SIG-M5 treated with dmso at 0.1 percent for 504 hours (cell line): ENCODE data around the gene PAOX.
A peak's percentile ranks its signal among the peaks of the same experiment; 100 is the strongest.
"Not testable (repeated sequence)": the region's sequence is repeated elsewhere in the genome, so short reads cannot be mapped to it uniquely, and the experiment has no call there.

Source experiments
- DNase-seq: peaks from one replicate; lab custom pipeline; 2025; ENCODE audit not compliant: unreplicated experiment; lab: John Stamatoyannopoulos, UW

PAOX gene

GRCh38 chr10:133362846-133363245 lies 16.2 kb upstream of the PAOX start:
- DNase-seq: no peak

GRCh38 chr10:133364645-133365431 lies 14.2 kb upstream of the PAOX start:
- DNase-seq: no peak

- no peak for DNase-seq
These were observed 13.5 kb upstream of the PAOX start for GRCh38 chr10:133365461-133366129.

- no peak for DNase-seq
These were observed 13.0 kb upstream of the PAOX start for GRCh38 chr10:133366130-133366478.

- no peak for DNase-seq
These were observed 12.3 kb upstream of the PAOX start for GRCh38 chr10:133366751-133367150.

GRCh38 chr10:133367461-133367860 lies 11.6 kb upstream of the PAOX start:
- not testable (repeated sequence) for DNase-seq

- DNase-seq: no peak
These were observed 10.9 kb upstream of the PAOX start for GRCh38 chr10:133368153-133368552.

- no peak for DNase-seq
These were observed 8.9 kb upstream of the PAOX start for GRCh38 chr10:133370030-133370786.

GRCh38 chr10:133372507-133372906 lies 6.6 kb upstream of the PAOX start:
- DNase-seq: no peak

- peak; percentile 73 for DNase-seq
These were observed 5.6 kb upstream of the PAOX start, which contains the start of gene ECHS1 for GRCh38 chr10:133373174-133374090. TSS of gene ECHS1 (minus strand) at chr10:133373354. CDS start at chr10:133373333, 21 bp downstream.

- DNase-seq: no peak
These were observed 3.5 kb upstream of the PAOX start for GRCh38 chr10:133375357-133376115.

- DNase-seq: not testable (repeated sequence)
These were observed 2.9 kb upstream of the PAOX start for GRCh38 chr10:133376183-133376582.

GRCh38 chr10:133377025-133377817 lies 1.8 kb upstream of the PAOX start:
- no peak for DNase-seq

GRCh38 chr10:133377818-133378250 lies 1.2 kb upstream of the PAOX start:
- no peak for DNase-seq

- DNase-seq: peak; percentile 20
These were observed 588 bp upstream of the PAOX start for GRCh38 chr10:133378251-133379096.

- no peak for DNase-seq
These were observed 972 bp downstream of the PAOX start for GRCh38 chr10:133379801-133380666.

GRCh38 chr10:133381036-133381435 lies 2.0 kb downstream of the PAOX start:
- DNase-seq: no peak
